Right cardiac atrium (tissue), 5 donors: Measurements from ENCODE around the gene ARHGEF2. TPM values are rescaled to one million over a fixed set of nuclear protein-coding genes. Genes with fewer than 3 reads are reported as not detected.
A peak's percentile ranks its signal among the peaks of the same experiment; 100 is the strongest.

Experiments
- ATAC-seq, 2 donors: fragments of 200-7000 bp; cut with Tn5 transposase; one replicate each; pipeline versions ENCODE4 v1.8.0 to v1.9.1; 2020; ENCODE audit warnings: moderate library complexity in 2 of 2, mild to moderate bottlenecking in 1 of 2
- DNase-seq, 3 donors: peaks; one replicate each; pipeline ENCODE4 v3.0.0-alpha.2; 2020
- H3K27ac ChIP-seq: one replicate; pipeline ENCODE4 v1.5.1; 2013; ENCODE audit warnings: mild to moderate bottlenecking, low read length, control low read depth, moderate library complexity
- H3K27me3 ChIP-seq: one replicate; pipeline ENCODE4 v1.6.1; 2013; ENCODE audit not compliant: control insufficient read depth, insufficient read depth
- H3K4me1 ChIP-seq: one replicate; pipeline ENCODE4 v1.6.1; 2013; ENCODE audit warnings: low read length; ENCODE audit not compliant: control insufficient read depth, insufficient read depth
- H3K4me3 ChIP-seq: one replicate; pipeline ENCODE4 v1.5.1; 2013; ENCODE audit warnings: low read length, control low read depth
- H3K9me3 ChIP-seq: one replicate; pipeline ENCODE4 v1.6.1; 2013; ENCODE audit warnings: low read length; ENCODE audit not compliant: control insufficient read depth
- WGBS: extraction: QIAGEN DNeasy Blood & Tissue Kit; methylation state at CpG from one replicate; pipeline ENCODE4 v1.1.7; 2013; 5-methylcytosine and 5-hydroxymethylcytosine counted together
- intact Hi-C, 4 donors: fragments of 100-400 bp; cut with DNase I; formaldehyde crosslinking; loops; one replicate each; pipeline versions ENCODE4 v1.11.0 to v1.14.0; 2022 to 2023
- polyA plus RNA-seq: library from polyadenylated mRNA; stranded (reverse); fragments of 200-250 nt; gene quantifications from one replicate; pipeline ENCODE4 v1.2.3, GENCODE V29; 2013
- total RNA-seq, 4 donors: library from RNA; stranded (reverse); fragmentation: NEBNext Ultra II Directional; extraction: Animal tissue kit (Norgen Biotek cat#: 25700); gene quantifications; one replicate each; pipeline ENCODE4 v1.2.1, GENCODE V29; 2021
- donor health status: healthy with polysubstance abuse.
- donor health status: DM: no; HTN: yes; CAD: no.
- donor health status: DM: no; HTN: no; CAD: no.
- donor health status: DM: no; HTN: yes; CAD: no; lungs with severe emphysema.
- donor health status: DM: yes; HTN: yes; CAD: no.

ARHGEF2 gene
- total and polyA plus RNA-seq, 5 donors = 34.9 to 75.7 (median 62.7) TPM

GRCh38 chr1:155977690-155978324, 540 bp downstream of the ARHGEF2 start:
- intact Hi-C loops = loop anchor here in 1 of 4 donors (5.0 kb wide), 1 partner anchor 36 kb away; the partner anchor contains the start of gene RXFP4
- ATAC-seq = peak; percentile 58 to 65
- H3K27me3 ChIP-seq = no peaks in the 10 kb centered on the region
- no peaks in the 10 kb centered on the region for H3K9me3 ChIP-seq
- H3K4me1 ChIP-seq = peaks cover 41% of the 10 kb centered on the region
- peak overlapping the region; percentile 87 for H3K4me3 ChIP-seq
- DNase-seq = peak; percentile 44 to 83 (median 76)
- under 1% methylated on average over 51 of the region's 52 CpGs for WGBS
- peak overlapping the region; percentile 98 for H3K27ac ChIP-seq

GRCh38 chr1:155976913-155977689, 1.2 kb downstream of the ARHGEF2 start:
- Histone ChIP-seq H3K4me1 (peaks cover 39% of the 10 kb centered on the region), H3K27me3 (no peaks in the 10 kb centered on the region), H3K27ac (peak overlapping the region; percentile 98), H3K4me3 (peak overlapping the region; percentile 87), H3K9me3 (no peaks in the 10 kb centered on the region)
- DNase-seq (no peak), ATAC-seq (peak in 1 of 2 donors; percentile 1)
- 4% methylated on average over 5 of the region's 5 CpGs for WGBS
- intact Hi-C loops = loop anchor here in 1 of 4 donors (5.0 kb wide), 1 partner anchor 35 kb away; the partner anchor contains the start of gene RXFP4

GRCh38 chr1:155976062-155976912, 2.1 kb downstream of the ARHGEF2 start:
- Histone ChIP-seq H3K27ac (peak overlapping the region; percentile 98), H3K4me3 (peak overlapping the region; percentile 87), H3K27me3 (no peaks in the 10 kb centered on the region), H3K9me3 (no peaks in the 10 kb centered on the region), H3K4me1 (peaks cover 32% of the 10 kb centered on the region)
- ATAC-seq = no peak
- WGBS = 2% methylated on average over 14 of the region's 14 CpGs
- intact Hi-C loops = loop anchor here in 1 of 4 donors (5.0 kb wide), 1 partner anchor 34 kb away; the partner anchor contains the start of gene RXFP4
- DNase-seq = peak; percentile 81 to 92 (median 88)

- Histone ChIP-seq H3K27me3 (no peaks in the 10 kb centered on the region), H3K4me3 (peak overlapping the region; percentile 87), H3K27ac (peak overlapping the region; percentile 98), H3K4me1 (peaks cover 35% of the 10 kb centered on the region), H3K9me3 (no peaks in the 10 kb centered on the region)
- WGBS = 9% methylated on average over 4 of the region's 4 CpGs
- ATAC-seq = no peak
- peak in 1 of 3 donors; percentile 18 for DNase-seq
- intact Hi-C loops = loop anchor here in 1 of 4 donors (5.0 kb wide), 1 partner anchor 33 kb away; the partner anchor contains the start of gene RXFP4
Observed at GRCh38 chr1:155975375-155976061, 2.8 kb downstream of the ARHGEF2 start.

GRCh38 chr1:155974208-155975115, 3.9 kb downstream of the ARHGEF2 start:
- H3K27ac ChIP-seq = peak overlapping the region; percentile 98
- intact Hi-C loops = loop anchor here in 1 of 4 donors (5.0 kb wide), 1 partner anchor 32 kb away; the partner anchor contains the start of gene RXFP4
- ATAC-seq = no peak
- peak in 2 of 3 donors; percentile 46 to 63 for DNase-seq
- H3K9me3 ChIP-seq = no peaks in the 10 kb centered on the region
- no peaks in the 10 kb centered on the region for H3K27me3 ChIP-seq
- 30% methylated on average over 13 of the region's 13 CpGs for WGBS
- H3K4me1 ChIP-seq = peaks cover 38% of the 10 kb centered on the region
- H3K4me3 ChIP-seq = peak overlapping the region; percentile 11

- H3K27me3 ChIP-seq = no peaks in the 10 kb centered on the region
- WGBS = 69% methylated on average over 3 of the region's 3 CpGs
- H3K9me3 ChIP-seq = no peaks in the 10 kb centered on the region
- H3K27ac ChIP-seq = peak overlapping the region; percentile 28
- H3K4me1 ChIP-seq = peaks cover 46% of the 10 kb centered on the region
- ATAC-seq = no peak
- no peak overlapping the region for H3K4me3 ChIP-seq
- DNase-seq = no peak
- intact Hi-C loops = no loop called here
Observed at GRCh38 chr1:155973723-155974122, 4.6 kb downstream of the ARHGEF2 start.

- ATAC-seq = no peak
- H3K27me3 ChIP-seq = no peaks in the 10 kb centered on the region
- H3K27ac ChIP-seq = no peak overlapping the region
Observed at GRCh38 chr1:155971910-155972809, 6.2 kb downstream of the ARHGEF2 start.

GRCh38 chr1:155970531-155971167, 7.7 kb downstream of the ARHGEF2 start:
- peak; percentile 79 to 88 (median 84) for DNase-seq
- Histone ChIP-seq H3K27ac (peak overlapping the region; percentile 58), H3K9me3 (no peaks in the 10 kb centered on the region), H3K27me3 (no peaks in the 10 kb centered on the region), H3K4me3 (no peak overlapping the region), H3K4me1 (peaks cover 53% of the 10 kb centered on the region)
- ATAC-seq = peak; percentile 64 to 70
- intact Hi-C loops = no loop called here
- WGBS = 30% methylated on average over 11 of the region's 11 CpGs

More at GRCh38 chr1:155971910-155972809, 6.2 kb downstream of the ARHGEF2 start:
- peaks cover 58% of the 10 kb centered on the region for H3K4me1 ChIP-seq
- H3K9me3 ChIP-seq = no peaks in the 10 kb centered on the region
- intact Hi-C loops = no loop called here
- no peak overlapping the region for H3K4me3 ChIP-seq
- 69% methylated on average over 9 of the region's 9 CpGs for whole genome bisulfite sequencing
- DNase-seq = peak in 2 of 3 donors; percentile 44 to 55
